Uterus (tissue), 2 donors: ENCODE results near the gene BLNK.

ENCODE experiments used
- CTCF ChIP-seq, 4 experiments: fragments of 200-600 bp in 2 of 4; fragments of 450-650 bp in 2 of 4; sonication (generic) in 2 of 4; IDR thresholded peaks; one replicate each; pipeline ENCODE4 v1.5.1; 2016 to 2019; ENCODE audit warnings: antibody characterized with exemption in 4 of 4, mild to moderate bottlenecking in 2 of 4, moderate library complexity in 1 of 4
- POLR2A ChIP-seq, 2 donors: fragments of 450-650 bp; IDR thresholded peaks; one replicate each; pipeline ENCODE4 v1.6.1; 2016; ENCODE audit warnings: antibody characterized with exemption in 2 of 2, mild to moderate bottlenecking in 1 of 2, moderate library complexity in 1 of 2

GRCh38 chr10:96222908-96223307, 48.5 kb downstream of the BLNK start:
- TF ChIP-seq CTCF (IDR thresholded peaks at IDR 0.05) (no peak), POLR2A (IDR thresholded peaks at IDR 0.05) (no peak)
